ELF-1 (cell line): ENCODE data around the gene CLCNKB.

Source experiments
- DNase-seq: peaks from one replicate; pipeline ENCODE4 v3.0.0-alpha.2; 2016; ENCODE audit warnings: low read depth, low spot score

The CLCNKB gene

DNA sequence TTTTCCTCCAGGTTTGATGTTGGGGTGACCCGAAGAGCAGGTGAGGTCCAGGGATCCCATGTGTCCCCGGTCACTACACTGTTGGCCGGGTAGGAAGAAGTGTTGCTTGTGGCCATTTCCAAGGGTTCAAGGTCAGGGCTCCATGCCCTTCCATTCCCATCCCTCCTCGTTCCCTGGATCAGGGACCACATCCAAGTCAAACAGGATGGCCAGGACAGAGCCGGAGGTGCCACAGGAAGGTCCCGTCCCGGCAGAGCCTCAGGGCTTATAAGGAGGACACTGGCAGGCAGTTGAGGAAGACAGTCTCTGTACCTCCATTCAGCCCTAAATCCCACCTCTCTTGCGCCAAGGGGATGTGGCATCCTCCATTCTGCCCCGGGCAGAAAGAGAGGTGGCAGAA lies 51.9 kb downstream of the CLCNKB start:
- no peak for DNase-seq

DNA sequence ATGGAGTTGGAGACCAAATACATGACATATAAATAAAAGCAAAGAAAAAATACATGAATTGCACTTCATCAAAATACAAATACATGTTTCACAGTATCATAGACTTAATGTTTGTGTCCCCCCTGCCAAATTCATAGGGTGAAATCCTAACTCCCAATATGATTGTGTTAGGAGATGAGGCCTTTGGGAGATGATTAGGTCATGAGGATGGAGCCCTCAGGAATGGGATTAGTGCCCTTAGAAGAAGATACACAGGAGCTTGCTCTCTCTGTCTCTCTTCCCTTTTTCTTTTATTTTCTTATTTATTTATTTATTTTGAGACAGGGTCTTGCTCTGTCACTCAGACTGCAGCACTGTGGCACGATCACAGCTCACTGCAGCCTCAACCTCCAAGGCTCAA lies 55.8 kb downstream of the CLCNKB start:
- no peak for DNase-seq

DNA sequence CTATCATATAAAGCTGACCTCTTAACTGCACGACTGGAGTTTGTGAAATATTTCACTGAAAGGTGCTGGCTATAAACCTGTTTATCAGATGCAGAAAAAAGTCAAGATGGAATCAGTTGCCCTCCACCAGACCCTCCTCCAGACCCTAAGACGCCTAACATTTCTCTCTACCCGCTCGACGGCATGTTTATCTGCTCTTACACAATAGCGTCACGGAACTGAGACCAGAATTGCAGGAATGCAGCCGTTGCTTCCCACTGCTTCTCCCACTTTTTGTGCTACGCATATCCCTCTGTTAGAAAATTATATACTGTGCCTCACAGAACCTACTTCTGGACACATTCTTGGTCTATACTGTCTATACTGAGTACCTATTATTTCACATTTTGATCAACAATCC lies 58.0 kb downstream of the CLCNKB start:
- DNase-seq, result no peak
